ENCODE results near the gene ZC3H12C. TPM values are rescaled to one million over a fixed set of nuclear protein-coding genes. Genes with fewer than 3 reads are reported as not detected.
"Not testable (repeated sequence)": the region's sequence is repeated elsewhere in the genome, so short reads cannot be mapped to it uniquely, and the experiment has no call there.

Gene ZC3H12C
- total RNA-seq, 1 experiment from 2014 or later: not detected

DNA sequence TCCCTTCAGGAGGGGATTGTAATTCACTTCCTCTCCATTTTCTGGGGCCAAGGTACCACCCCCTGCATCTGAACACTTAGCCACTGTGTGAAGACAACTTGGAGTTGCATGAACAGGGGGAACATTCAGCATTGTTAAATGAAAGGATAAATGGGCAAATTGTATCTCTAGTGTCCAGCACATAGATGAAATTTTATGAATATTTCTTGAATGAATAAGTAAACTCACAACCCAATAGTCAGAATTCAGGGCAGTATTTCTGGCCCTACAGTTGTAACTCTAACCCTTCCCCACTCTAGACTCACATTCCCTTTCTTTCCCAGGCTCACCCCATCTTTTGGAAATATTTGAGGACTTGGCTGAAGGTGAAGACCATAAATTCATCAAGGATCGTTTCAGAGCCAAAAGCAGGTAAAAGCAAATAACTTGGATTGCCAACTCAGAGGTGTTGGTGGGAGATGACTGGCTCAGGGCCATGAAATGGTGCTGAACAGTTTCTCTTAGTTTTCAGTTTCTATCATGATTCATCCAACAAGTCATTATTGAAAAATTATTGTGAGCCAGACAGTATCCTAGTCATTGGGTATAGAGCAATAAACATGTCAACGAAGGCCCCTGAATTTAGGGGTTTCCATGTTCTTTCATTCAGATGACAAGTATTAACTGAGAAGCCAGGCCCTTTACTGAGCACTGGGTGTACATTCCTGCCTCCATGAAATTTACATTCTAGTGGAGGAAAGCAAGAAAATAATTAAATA is 33.3 kb upstream of the ZC3H12C start:
- no peak overlapping the region for H3K27ac ChIP-seq (ENCODE audit: low read length)
- no peak overlapping the region for H3K9ac ChIP-seq (ENCODE audit: low read length)
- no peaks in the 10 kb centered on the region for H3K9me2 ChIP-seq (replicated peaks; ENCODE audit: insufficient read depth, low read length)
- H3K4me3 ChIP-seq (ENCODE audit: low read length): no peak overlapping the region
- no peak for DNase-seq
- no peaks in the 10 kb centered on the region for H4K20me1 ChIP-seq (ENCODE audit: insufficient read depth, low read depth, low read length)
- no peaks in the 10 kb centered on the region for H3K4me1 ChIP-seq (ENCODE audit: low read length)
- H3K4me2 ChIP-seq (ENCODE audit: low read depth, low read length, poor library complexity, severe bottlenecking): no peak overlapping the region
- H3K9me3 ChIP-seq (ENCODE audit: low read length): no peaks in the 10 kb centered on the region; the same call in 1 of the 2 replicates
- H2AFZ ChIP-seq (ENCODE audit: low read length): no peak overlapping the region
- no peaks in the 10 kb centered on the region for H3K36me3 ChIP-seq (ENCODE audit: insufficient read depth, low read length)
- H3K79me2 ChIP-seq (ENCODE audit: low read length): no peaks in the 10 kb centered on the region
- no peaks in the 10 kb centered on the region for H3K27me3 ChIP-seq (ENCODE audit: low read length)

DNA sequence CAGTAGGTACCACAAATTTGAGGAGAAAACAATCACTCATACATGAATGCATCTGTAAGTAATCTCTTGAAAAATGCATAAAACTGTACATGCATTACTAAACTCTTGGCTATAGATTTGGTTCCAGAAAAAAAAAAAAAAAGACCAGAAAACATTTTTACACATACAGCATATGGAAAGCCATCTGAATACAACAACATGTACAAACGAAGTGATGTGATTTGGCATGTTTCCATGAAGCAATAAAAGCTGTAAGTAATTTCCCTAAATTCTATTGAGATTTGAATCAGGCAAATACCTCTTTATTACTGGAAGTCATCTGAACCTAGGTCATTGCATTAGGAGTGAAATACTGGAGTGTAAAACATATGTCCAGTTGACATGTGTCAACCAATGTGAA is 31.9 kb upstream of the ZC3H12C start:
- Histone ChIP-seq H3K27ac (ENCODE audit: low read length) (no peak overlapping the region), H2AFZ (ENCODE audit: low read length) (no peak overlapping the region), H3K4me3 (ENCODE audit: low read length) (no peak overlapping the region), H3K4me2 (ENCODE audit: low read depth, low read length, poor library complexity, severe bottlenecking) (no peak overlapping the region), H3K36me3 (ENCODE audit: insufficient read depth, low read length) (no peaks in the 10 kb centered on the region), H3K79me2 (ENCODE audit: low read length) (no peaks in the 10 kb centered on the region), H3K9me3 (ENCODE audit: low read length) (no peaks in the 10 kb centered on the region), H3K9me2 (replicated peaks; ENCODE audit: insufficient read depth, low read length) (no peaks in the 10 kb centered on the region), H4K20me1 (ENCODE audit: insufficient read depth, low read depth, low read length) (no peaks in the 10 kb centered on the region), H3K27me3 (ENCODE audit: low read length) (no peaks in the 10 kb centered on the region), H3K4me1 (ENCODE audit: low read length) (no peaks in the 10 kb centered on the region), H3K9ac (ENCODE audit: low read length) (no peak overlapping the region)
- no peak for DNase-seq

DNA sequence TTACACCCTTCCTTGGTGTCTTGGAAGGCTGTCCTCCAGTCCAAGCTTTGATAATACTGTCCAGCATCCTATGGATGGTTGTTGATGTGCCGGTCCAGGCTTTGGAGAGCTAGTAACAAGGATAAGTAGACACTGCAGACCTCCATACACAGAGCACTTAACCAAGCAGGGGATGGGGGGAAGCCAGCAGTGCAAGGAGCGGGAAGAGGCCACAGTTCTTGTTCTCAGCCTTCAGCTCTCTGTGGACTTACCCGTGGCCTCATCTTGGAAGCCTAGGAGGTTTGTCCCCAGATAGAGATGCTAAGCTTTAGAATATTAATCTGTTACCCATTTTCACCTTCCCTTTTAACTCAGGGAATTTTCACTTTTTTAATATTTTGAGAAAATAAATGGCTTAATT is 30.9 kb upstream of the ZC3H12C start:
- no peak overlapping the region for H3K4me2 ChIP-seq (ENCODE audit: low read depth, low read length, poor library complexity, severe bottlenecking)
- H3K27me3 ChIP-seq (ENCODE audit: low read length): no peaks in the 10 kb centered on the region
- H4K20me1 ChIP-seq (ENCODE audit: insufficient read depth, low read depth, low read length): no peaks in the 10 kb centered on the region
- H3K4me3 ChIP-seq (ENCODE audit: low read length): no peak overlapping the region
- H3K4me1 ChIP-seq (ENCODE audit: low read length): no peaks in the 10 kb centered on the region
- H3K27ac ChIP-seq (ENCODE audit: low read length): no peak overlapping the region
- no peak for DNase-seq
- no peaks in the 10 kb centered on the region for H3K9me2 ChIP-seq (replicated peaks; ENCODE audit: insufficient read depth, low read length)
- H3K36me3 ChIP-seq (ENCODE audit: insufficient read depth, low read length): no peaks in the 10 kb centered on the region
- H3K79me2 ChIP-seq (ENCODE audit: low read length): no peaks in the 10 kb centered on the region
- H2AFZ ChIP-seq (ENCODE audit: low read length): no peak overlapping the region
- H3K9ac ChIP-seq (ENCODE audit: low read length): no peak overlapping the region
- H3K9me3 ChIP-seq (ENCODE audit: low read length): no peaks in the 10 kb centered on the region

DNA sequence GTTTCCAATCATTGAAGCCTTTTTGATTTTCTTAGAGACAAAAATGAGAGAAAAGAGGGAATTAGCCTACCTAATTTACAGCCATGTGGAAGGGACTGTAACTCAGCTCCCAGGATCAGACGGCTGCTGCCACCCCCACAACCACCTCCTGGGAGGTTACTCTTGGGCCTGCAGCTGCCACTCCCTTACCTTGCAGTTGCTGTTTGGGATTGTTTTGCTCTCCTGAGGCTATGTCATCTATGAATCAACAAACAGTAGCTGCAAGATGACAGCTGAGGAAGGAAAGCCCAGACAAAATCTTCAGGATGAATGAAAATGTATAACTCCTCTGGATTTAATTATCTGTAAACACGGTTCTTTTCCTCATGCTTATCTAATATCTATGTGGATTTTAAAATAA is 28.0 kb upstream of the ZC3H12C start:
- H3K9me2 ChIP-seq (replicated peaks; ENCODE audit: insufficient read depth, low read length): no peaks in the 10 kb centered on the region

DNA sequence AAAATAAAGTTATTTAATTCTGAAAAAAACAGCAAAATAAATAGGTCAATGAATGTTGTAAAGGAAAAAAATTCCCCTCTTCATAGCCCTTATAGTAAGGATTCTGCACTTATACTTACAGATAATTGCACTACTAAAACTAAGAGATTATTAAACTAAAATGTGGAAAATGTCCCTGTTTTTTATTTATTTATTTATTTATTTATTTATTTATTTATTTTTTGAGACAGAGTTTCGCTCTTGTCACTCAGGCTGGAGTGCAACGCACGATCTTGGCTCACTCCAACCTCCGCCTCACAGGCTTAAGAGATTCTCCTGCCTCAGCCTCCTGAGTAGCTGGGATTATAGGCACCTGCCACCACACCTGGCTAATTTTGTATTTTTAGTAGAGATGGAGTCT is 25.2 kb upstream of the ZC3H12C start:
- not testable (repeated sequence) for H3K9ac ChIP-seq (ENCODE audit: low read length); DNase-seq; H3K36me3 ChIP-seq (ENCODE audit: insufficient read depth, low read length); H3K79me2 ChIP-seq (ENCODE audit: low read length); H3K27me3 ChIP-seq (ENCODE audit: low read length); H3K4me2 ChIP-seq (ENCODE audit: low read depth, low read length, poor library complexity, severe bottlenecking); H3K4me1 ChIP-seq (ENCODE audit: low read length); H4K20me1 ChIP-seq (ENCODE audit: insufficient read depth, low read depth, low read length); H3K9me2 ChIP-seq (replicated peaks; ENCODE audit: insufficient read depth, low read length); H3K9me3 ChIP-seq (ENCODE audit: low read length); H2AFZ ChIP-seq (ENCODE audit: low read length); H3K27ac ChIP-seq (ENCODE audit: low read length); H3K4me3 ChIP-seq (ENCODE audit: low read length)

More for the DNA sequence above, 28.0 kb upstream of the ZC3H12C start:
- no peak overlapping the region for H3K9ac ChIP-seq (ENCODE audit: low read length)
- no peaks in the 10 kb centered on the region for H3K27me3 ChIP-seq (ENCODE audit: low read length)
- H3K4me2 ChIP-seq (ENCODE audit: low read depth, low read length, poor library complexity, severe bottlenecking): no peak overlapping the region
- H3K79me2 ChIP-seq (ENCODE audit: low read length): no peaks in the 10 kb centered on the region
- H3K36me3 ChIP-seq (ENCODE audit: insufficient read depth, low read length): no peaks in the 10 kb centered on the region
- no peak overlapping the region for H3K4me3 ChIP-seq (ENCODE audit: low read length)
- H3K9me3 ChIP-seq (ENCODE audit: low read length): no peaks in the 10 kb centered on the region
- H2AFZ ChIP-seq (ENCODE audit: low read length): no peak overlapping the region
- DNase-seq: no peak
- H3K27ac ChIP-seq (ENCODE audit: low read length): no peak overlapping the region
- no peaks in the 10 kb centered on the region for H4K20me1 ChIP-seq (ENCODE audit: insufficient read depth, low read depth, low read length)
- no peaks in the 10 kb centered on the region for H3K4me1 ChIP-seq (ENCODE audit: low read length)

DNA sequence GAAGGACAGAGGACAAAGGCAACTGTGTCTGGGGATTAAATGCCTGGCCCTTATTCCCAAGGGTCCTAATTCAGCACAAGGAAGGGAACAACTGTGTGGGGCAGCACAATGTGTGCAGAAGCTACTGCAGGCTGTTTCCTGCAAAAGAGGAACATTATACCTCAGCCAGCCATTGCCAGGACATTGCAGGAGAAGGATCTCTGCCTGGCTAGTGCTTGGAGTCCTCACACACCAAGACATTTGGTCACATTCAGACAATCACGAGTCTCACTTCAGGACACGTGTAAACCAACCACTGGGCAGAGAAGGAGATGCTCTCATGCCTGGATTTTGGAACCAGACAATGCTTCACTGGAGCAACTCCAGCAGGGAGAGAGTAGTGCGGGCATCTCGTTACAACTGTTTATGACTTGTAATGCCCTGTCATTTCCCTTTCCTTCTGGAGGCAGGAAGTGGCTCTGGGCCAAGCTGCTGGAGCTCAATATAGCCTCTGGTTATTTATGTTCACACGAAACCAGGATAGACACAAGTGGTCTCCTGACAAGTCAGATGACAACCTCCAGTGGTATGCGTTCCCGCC is 23.9 kb upstream of the ZC3H12C start:
- no peak for DNase-seq
- Histone ChIP-seq H3K9ac (ENCODE audit: low read length) (no peak overlapping the region), H3K9me2 (replicated peaks; ENCODE audit: insufficient read depth, low read length) (no peaks in the 10 kb centered on the region), H3K36me3 (ENCODE audit: insufficient read depth, low read length) (no peaks in the 10 kb centered on the region), H3K79me2 (ENCODE audit: low read length) (no peaks in the 10 kb centered on the region), H3K4me1 (ENCODE audit: low read length) (no peaks in the 10 kb centered on the region), H3K9me3 (ENCODE audit: low read length) (no peaks in the 10 kb centered on the region), H4K20me1 (ENCODE audit: insufficient read depth, low read depth, low read length) (no peaks in the 10 kb centered on the region), H3K4me2 (ENCODE audit: low read depth, low read length, poor library complexity, severe bottlenecking) (no peak overlapping the region), H2AFZ (ENCODE audit: low read length) (no peak overlapping the region), H3K27me3 (ENCODE audit: low read length) (no peaks in the 10 kb centered on the region), H3K4me3 (ENCODE audit: low read length) (no peak overlapping the region), H3K27ac (ENCODE audit: low read length) (no peak overlapping the region)

DNA sequence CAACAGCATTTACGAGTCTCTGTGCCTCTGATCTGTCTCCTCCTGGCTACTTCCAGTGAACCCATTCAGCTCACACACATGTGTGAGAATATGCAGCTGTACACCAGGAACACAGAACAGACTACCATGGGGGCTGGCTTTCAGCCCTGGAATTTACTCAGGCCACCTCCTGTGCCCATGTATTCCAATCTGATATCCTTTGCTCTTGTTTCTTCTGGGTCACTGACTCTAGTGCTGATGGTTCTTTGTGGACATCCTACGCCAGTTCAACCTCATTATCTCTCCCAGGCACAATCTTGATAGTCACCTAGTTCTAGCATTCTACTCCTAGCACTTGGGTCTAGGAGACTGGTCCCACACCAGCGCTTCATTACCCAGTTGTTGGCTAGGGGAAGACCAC is 23.0 kb upstream of the ZC3H12C start:
- H3K79me2 ChIP-seq (ENCODE audit: low read length): no peaks in the 10 kb centered on the region

DNA sequence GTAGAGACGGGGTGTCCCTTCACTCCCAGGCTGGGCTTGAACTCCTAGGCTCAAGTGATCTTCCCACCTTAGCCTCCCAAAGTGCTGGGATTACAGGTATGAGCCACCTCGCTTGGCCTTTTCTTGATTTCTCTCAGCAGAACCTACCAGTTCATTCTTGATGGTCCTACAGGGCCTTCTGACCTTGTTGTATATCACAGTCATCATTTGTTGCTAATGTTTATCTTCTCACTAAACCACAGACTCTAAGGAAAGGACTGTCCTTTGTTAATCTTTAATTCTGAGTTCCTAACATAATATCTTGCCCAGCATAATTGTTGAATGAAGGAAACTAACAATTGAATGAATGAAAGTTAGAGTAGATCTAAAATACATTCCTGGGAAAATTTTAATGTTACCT is 22.0 kb upstream of the ZC3H12C start:
- H3K4me1 ChIP-seq (ENCODE audit: low read length): no peaks in the 10 kb centered on the region
- H3K79me2 ChIP-seq (ENCODE audit: low read length): no peaks in the 10 kb centered on the region
- H3K27me3 ChIP-seq (ENCODE audit: low read length): no peaks in the 10 kb centered on the region
- no peak overlapping the region for H3K4me3 ChIP-seq (ENCODE audit: low read length)
- H3K4me2 ChIP-seq (ENCODE audit: low read depth, low read length, poor library complexity, severe bottlenecking): no peak overlapping the region
- no peak for DNase-seq
- H3K27ac ChIP-seq (ENCODE audit: low read length): no peak overlapping the region
- no peaks in the 10 kb centered on the region for H3K9me2 ChIP-seq (replicated peaks; ENCODE audit: insufficient read depth, low read length)
- H3K36me3 ChIP-seq (ENCODE audit: insufficient read depth, low read length): no peaks in the 10 kb centered on the region
- no peaks in the 10 kb centered on the region for H4K20me1 ChIP-seq (ENCODE audit: insufficient read depth, low read depth, low read length)
- no peak overlapping the region for H2AFZ ChIP-seq (ENCODE audit: low read length)
- no peak overlapping the region for H3K9ac ChIP-seq (ENCODE audit: low read length)
- no peaks in the 10 kb centered on the region for H3K9me3 ChIP-seq (ENCODE audit: low read length)

More for the DNA sequence above, 23.0 kb upstream of the ZC3H12C start:
- H2AFZ ChIP-seq (ENCODE audit: low read length): no peak overlapping the region
- H3K9me3 ChIP-seq (ENCODE audit: low read length): no peaks in the 10 kb centered on the region
- no peaks in the 10 kb centered on the region for H4K20me1 ChIP-seq (ENCODE audit: insufficient read depth, low read depth, low read length)
- H3K36me3 ChIP-seq (ENCODE audit: insufficient read depth, low read length): no peaks in the 10 kb centered on the region
- no peak overlapping the region for H3K4me3 ChIP-seq (ENCODE audit: low read length)
- H3K9me2 ChIP-seq (replicated peaks; ENCODE audit: insufficient read depth, low read length): no peaks in the 10 kb centered on the region
- H3K4me1 ChIP-seq (ENCODE audit: low read length): no peaks in the 10 kb centered on the region
- no peaks in the 10 kb centered on the region for H3K27me3 ChIP-seq (ENCODE audit: low read length)
- no peak overlapping the region for H3K4me2 ChIP-seq (ENCODE audit: low read depth, low read length, poor library complexity, severe bottlenecking)
- no peak for DNase-seq
- H3K9ac ChIP-seq (ENCODE audit: low read length): no peak overlapping the region
- no peak overlapping the region for H3K27ac ChIP-seq (ENCODE audit: low read length)

Data from Karpas-422 (cell line).